Choroid plexus epithelial cell (primary cell): ENCODE results near the gene NFIC.

Experiments
- DNase-seq: peaks from one replicate; pipeline ENCODE4 v3.0.0-alpha.2; 2010; ENCODE audit warnings: low read depth
- H3K4me3 ChIP-seq: 2 replicates; pipeline ENCODE4 v1.5.1; 2011; ENCODE audit warnings: low read depth, mild to moderate bottlenecking, control low read depth, low read length, moderate library complexity
- CTCF ChIP-seq: conservative IDR thresholded peaks from 2 replicates; pipeline ENCODE4 v1.5.1; 2011; ENCODE audit warnings: low read depth, mild to moderate bottlenecking, control low read depth, inconsistent platforms, low read length, moderate library complexity

The NFIC gene

GRCh38 chr19:3474614-3475013 lies 108.2 kb downstream of the NFIC start:
- no peak overlapping the region for H3K4me3 ChIP-seq
- no peak for TF ChIP-seq CTCF
- DNase-seq, result no peak

GRCh38 chr19:3475449-3475848 lies 109.1 kb downstream of the NFIC start:
- no peak for DNase-seq
- no peak overlapping the region for H3K4me3 ChIP-seq
- TF ChIP-seq CTCF, result no peak

- no peak overlapping the region for H3K4me3 ChIP-seq
- no peak for TF ChIP-seq CTCF
- DNase-seq, result no peak
Measured at GRCh38 chr19:3476830-3477229, 110.4 kb downstream of the NFIC start.

GRCh38 chr19:3477506-3477905 lies 111.1 kb downstream of the NFIC start:
- DNase-seq, result no peak
- TF ChIP-seq CTCF, result no peak

GRCh38 chr19:3477951-3478350 lies 111.6 kb downstream of the NFIC start:
- H3K4me3 ChIP-seq, result no peak overlapping the region
- TF ChIP-seq CTCF, result no peak
- no peak for DNase-seq

More at GRCh38 chr19:3477506-3477905, 111.1 kb downstream of the NFIC start:
- no peak overlapping the region for H3K4me3 ChIP-seq

GRCh38 chr19:3478409-3479176 lies 112.2 kb downstream of the NFIC start:
- no peak overlapping the region for H3K4me3 ChIP-seq
- TF ChIP-seq CTCF, result no peak
- DNase-seq, result no peak
